Measurements from ENCODE around the gene CHST11.

DNA sequence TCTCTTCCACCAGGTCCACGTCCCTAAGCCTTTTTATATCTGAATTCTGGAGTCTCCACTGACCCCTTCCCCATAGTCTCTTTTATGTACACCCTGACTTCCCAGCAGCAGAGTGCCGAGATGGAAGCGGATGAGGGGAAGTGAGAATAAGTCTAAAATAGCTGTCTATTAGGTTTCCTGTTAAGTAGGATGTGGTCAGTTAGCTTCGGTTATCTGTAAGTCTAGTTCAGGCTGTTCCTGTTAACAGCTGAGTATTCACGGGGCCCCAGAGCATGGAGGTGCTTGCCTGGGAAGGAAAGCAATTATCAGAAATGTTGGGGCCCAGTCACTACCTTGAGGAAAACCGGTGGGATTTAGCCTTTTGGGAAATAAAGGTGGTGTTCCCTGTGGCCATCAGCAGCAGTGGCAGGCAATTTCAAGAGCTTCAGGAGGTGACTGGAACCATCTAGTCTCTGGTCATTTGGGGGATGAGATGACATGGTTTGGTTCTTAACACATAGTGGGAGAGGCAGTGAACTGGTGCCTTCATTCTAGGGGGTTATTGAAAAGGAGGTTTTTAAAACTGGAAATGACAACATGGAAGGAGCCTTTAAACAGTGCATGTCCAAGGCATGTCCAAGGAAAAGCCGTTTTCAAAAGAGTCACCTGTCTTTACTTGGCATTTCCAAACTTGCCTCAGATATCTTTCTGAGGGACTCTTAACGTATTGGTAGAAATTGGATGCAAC is 21.8 kb downstream of the CHST11 start:
- TF ChIP-seq, protein P1, sequence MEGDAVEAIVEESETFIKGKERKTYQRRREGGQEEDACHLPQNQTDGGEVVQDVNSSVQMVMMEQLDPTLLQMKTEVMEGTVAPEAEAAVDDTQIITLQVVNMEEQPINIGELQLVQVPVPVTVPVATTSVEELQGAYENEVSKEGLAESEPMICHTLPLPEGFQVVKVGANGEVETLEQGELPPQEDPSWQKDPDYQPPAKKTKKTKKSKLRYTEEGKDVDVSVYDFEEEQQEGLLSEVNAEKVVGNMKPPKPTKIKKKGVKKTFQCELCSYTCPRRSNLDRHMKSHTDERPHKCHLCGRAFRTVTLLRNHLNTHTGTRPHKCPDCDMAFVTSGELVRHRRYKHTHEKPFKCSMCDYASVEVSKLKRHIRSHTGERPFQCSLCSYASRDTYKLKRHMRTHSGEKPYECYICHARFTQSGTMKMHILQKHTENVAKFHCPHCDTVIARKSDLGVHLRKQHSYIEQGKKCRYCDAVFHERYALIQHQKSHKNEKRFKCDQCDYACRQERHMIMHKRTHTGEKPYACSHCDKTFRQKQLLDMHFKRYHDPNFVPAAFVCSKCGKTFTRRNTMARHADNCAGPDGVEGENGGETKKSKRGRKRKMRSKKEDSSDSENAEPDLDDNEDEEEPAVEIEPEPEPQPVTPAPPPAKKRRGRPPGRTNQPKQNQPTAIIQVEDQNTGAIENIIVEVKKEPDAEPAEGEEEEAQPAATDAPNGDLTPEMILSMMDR (IDR thresholded peaks at IDR 0.05): no peak
- no peak for TF ChIP-seq POLR2A (IDR thresholded peaks at IDR 0.05)
